NCI-H2196 treated with DMSO at 0.1 percent for 48 hours (cell line): ENCODE measurements around the gene CNTN5.

Source experiments
- DNase-seq: peaks from one replicate; lab custom pipeline; 2025; ENCODE audit not compliant: unreplicated experiment; lab: John Stamatoyannopoulos, UW

The CNTN5 gene

DNA sequence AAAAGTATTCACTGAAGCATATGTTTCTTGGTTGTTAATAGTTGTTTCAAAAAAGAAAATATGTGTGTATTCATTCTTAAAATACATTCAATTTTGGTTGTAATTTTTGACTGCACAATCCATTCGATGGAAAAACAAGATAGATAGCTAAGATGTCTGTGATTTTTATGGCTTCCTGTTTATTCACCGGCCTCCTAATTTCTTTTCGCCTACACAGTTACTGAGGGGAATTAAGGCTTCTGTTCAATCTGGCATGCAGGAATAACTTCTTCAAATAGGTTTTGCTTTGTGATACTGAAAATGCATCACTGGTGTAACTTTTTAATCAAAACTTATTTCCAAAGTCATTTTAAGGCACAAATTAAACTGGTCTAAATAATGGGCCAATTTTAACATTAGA, 1375.5 kb downstream of the CNTN5 start:
- no peak for DNase-seq

DNA sequence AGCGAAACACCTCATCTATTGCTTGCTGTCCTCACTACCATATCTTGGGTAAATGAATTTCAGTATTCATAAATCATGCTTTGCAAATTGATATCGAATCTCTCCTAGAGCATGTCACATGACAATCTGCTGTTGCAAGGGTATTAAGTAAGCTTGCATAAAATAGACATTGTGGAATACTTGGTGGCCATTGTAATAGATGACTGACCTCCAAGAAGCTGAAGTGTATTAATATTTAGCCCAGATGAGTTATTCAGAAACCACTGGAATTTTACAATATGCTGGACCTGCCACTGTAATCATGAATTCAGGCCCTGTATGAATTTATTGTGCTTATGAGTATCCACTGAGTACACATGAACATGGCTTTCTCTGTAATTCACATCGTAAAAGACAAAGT, 1376.7 kb downstream of the CNTN5 start:
- DNase-seq, result no peak

DNA sequence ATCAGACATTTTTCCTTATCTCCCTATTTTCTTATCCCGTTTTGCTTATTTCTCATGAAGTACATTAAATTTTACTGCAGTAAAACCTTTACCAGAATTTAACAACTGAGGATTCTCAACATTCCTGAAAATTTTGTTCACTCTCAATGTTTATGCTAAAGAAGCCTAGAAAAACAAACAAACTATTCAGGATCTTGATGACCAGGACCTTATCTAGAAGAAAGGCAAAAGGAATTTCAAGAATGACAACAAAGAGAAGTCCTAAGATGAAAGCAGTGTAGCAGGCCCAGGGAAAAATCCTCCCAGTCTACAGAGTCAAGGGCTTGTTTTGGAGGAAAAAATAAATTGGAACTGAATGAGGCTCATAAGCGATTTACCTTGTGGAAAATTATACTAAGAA, 1383.1 kb downstream of the CNTN5 start:
- DNase-seq, result no peak

DNA sequence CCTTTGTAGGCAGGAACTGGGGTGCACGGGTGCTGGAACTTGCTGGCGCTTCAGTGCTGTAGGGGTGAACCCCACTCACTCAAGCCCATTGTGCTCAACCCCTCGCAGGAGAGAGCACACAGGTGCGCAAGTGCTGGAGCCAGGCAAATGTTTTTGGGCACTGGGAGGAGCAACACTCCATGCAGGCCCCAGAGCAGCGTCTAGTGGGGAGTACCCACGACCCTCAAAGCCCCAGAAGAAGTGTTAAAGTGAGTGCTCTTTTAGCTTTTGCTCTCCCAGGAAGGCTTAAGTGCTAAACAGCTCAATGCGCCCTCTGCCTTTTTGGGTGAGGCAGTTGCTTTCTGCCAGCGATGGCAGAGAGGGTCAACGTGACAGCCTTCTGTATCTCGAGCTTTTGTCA, 1384.2 kb downstream of the CNTN5 start:
- DNase-seq, result no peak
